22Rv1 (cell line): Measurements from ENCODE around the gene FBXO47.

Source experiments
- H3K27ac ChIP-seq: fragments of 450-650 bp; 2 replicates; pipeline ENCODE4 v1.5.1; 2017
- CTCF ChIP-seq: fragments of 450-650 bp; IDR thresholded peaks from 2 replicates; pipeline ENCODE4 v1.5.1; 2017; ENCODE audit warnings: mild to moderate bottlenecking
- ZFX ChIP-seq: fragments of 450-650 bp; IDR thresholded peaks from 2 replicates; pipeline ENCODE4 v1.6.1; 2017; ENCODE audit warnings: antibody characterized with exemption, borderline replicate concordance

The FBXO47 gene, protein sequence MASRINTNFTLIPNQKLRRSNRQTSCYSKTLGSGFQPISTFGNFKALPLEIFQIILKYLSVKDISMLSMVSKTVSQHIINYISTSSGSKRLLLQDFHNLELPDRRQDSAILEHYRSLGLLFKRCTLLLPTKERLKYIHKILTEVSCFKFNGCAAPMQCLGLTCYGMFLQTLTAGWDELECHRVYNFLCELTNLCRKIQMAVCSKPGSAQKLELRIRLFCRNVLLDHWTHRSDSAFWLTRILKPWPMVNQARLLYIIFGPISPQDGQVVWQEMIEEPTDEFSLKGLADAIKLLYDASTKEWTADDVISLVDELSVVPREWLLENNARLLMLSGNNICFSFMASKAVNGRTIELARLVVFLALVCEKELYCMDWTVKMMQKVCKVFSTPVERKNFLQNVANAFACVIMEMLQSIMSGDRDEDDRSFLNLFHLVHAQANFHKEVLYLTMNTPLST

GRCh38 chr17:38967290-38967738 lies at the start of gene FBXO47:
Gene FBXO47, minus strand, starts transcription at chr17:38967403. Its CDS starts 4,378 bp downstream, at chr17:38963025.
- TF ChIP-seq ZFX = no peak
- TF ChIP-seq CTCF = no peak
- H3K27ac ChIP-seq = no peak within 1 kb of the TSS

DNA sequence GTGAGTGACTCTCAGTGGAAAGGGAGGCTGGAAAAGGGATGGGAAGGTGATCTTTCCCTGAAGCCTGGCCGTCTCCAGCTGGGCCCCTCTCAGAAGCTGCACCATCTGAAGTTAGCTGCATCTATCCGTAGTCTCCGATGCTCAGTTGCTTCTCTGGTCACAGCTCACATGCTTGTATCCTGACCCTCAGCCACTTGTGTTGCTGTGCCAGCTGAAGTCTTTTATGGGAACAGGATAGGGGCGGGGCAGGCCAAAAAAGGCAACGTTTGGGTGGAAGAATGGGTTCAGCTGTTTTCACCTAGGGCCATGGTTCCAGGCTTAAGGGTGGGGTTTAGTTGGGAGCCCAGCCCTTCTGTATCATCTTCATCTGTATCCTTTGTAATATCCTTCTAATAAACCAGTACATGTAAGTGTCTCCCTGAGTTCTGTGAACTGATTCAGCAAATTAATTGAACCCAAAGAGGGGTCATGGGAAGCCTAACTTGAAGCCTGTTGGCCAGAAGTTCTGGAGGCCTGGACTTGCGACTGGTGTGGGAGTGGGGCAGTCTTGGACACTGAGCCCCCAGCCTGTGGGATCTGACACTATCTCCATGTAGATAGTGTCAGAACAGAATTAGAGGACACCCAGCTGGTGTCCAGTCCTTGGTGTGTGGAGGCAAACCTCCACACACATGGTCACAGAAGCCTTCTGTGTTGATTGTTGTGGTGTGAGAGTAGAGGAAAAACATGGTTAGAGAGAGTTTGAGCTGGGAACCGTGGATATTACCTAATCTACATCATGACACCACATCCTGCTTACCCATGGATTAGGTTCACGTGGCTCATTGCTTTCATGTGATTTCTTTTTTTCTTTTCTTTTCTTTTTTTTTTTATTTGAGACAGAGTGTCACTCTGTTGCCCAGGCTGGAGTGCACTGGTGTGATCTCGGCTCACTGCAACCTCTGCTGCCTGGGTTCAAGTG lies 49.3 kb upstream of the FBXO47 start:
- H3K27ac ChIP-seq = no peak overlapping the region

DNA sequence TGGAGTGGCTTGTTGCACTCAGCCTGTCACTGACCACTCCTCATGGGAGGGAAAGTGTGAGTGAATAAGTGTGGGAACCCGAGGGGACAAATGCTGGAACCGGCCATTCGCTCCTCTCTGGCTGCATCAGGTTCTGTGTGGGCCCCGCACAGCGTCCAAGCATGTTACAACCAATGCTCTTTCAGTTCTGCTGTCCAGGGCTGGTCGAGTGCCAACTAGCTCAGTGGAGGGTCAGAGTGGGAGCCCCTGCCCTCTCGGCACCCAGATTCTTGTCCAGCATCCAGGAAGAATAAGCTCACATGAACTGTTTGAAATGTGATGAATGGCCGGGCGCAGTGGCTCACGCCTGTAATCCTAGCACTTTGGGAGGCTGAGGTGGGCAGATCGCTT lies 48.3 kb upstream of the FBXO47 start:
- no peak for TF ChIP-seq CTCF
- no peak for TF ChIP-seq ZFX
- H3K27ac ChIP-seq = no peak overlapping the region

More for the DNA sequence above, 49.3 kb upstream of the FBXO47 start:
- TF ChIP-seq ZFX = no peak
- TF ChIP-seq CTCF = no peak

GRCh38 chr17:39014795-39015545 lies 47.8 kb upstream of the FBXO47 start:
- TF ChIP-seq ZFX (no peak), CTCF (no peak)
- H3K27ac ChIP-seq = no peak overlapping the region

- no peak overlapping the region for H3K27ac ChIP-seq
- TF ChIP-seq ZFX = no peak
- no peak for TF ChIP-seq CTCF
Observed at GRCh38 chr17:39014044-39014794, 47.0 kb upstream of the FBXO47 start.

- TF ChIP-seq CTCF (no peak), ZFX (no peak)
- H3K27ac ChIP-seq = no peak overlapping the region
Observed at GRCh38 chr17:39012725-39013124, 45.5 kb upstream of the FBXO47 start.
